Measurements from ENCODE around the gene WASHC4.

- TF ChIP-seq CTCF (IDR thresholded peaks at IDR 0.05) (no peak), POLR2A (IDR thresholded peaks at IDR 0.05) (no peak), EP300 (IDR thresholded peaks at IDR 0.05) (no peak), POLR2AphosphoS5 (IDR thresholded peaks at IDR 0.05) (no peak)
Measured at GRCh38 chr12:105214148-105214547, 106.6 kb downstream of the WASHC4 start.
